HG03520 (cell line): ENCODE measurements around the gene CD38.
A peak's percentile ranks its signal among the peaks of the same experiment; 100 is the strongest.
"Not testable (repeated sequence)": the region's sequence is repeated elsewhere in the genome, so short reads cannot be mapped to it uniquely, and the experiment has no call there.

Experiments used
- ATAC-seq: cut with Tn5 transposase; IDR thresholded peaks from one replicate; pipeline ENCODE4 v1.9.1; 2021; ENCODE audit warnings: mild to moderate bottlenecking, moderate library complexity; ENCODE audit not compliant: unreplicated experiment

CD38 gene

DNA sequence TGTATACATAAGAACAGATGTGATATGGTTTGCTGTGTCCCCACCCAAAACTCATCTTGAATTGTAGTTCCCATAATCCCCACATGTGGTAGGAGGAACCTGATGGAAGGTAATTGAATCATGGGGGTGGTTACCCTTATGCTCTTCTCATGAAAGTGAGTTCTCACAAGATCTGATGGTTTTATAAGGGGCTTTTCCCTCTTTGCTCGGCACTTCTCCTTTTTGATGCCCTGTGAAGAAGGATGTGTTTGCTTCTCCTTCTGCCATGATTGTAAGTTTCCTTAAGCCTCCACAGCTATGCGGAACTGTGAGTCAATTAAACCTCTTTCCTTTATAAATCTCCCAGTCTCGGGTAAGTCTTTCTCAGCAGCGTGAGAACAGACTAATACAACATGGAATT, 83.1 kb downstream of the CD38 start:
- not testable (repeated sequence) for ATAC-seq

DNA sequence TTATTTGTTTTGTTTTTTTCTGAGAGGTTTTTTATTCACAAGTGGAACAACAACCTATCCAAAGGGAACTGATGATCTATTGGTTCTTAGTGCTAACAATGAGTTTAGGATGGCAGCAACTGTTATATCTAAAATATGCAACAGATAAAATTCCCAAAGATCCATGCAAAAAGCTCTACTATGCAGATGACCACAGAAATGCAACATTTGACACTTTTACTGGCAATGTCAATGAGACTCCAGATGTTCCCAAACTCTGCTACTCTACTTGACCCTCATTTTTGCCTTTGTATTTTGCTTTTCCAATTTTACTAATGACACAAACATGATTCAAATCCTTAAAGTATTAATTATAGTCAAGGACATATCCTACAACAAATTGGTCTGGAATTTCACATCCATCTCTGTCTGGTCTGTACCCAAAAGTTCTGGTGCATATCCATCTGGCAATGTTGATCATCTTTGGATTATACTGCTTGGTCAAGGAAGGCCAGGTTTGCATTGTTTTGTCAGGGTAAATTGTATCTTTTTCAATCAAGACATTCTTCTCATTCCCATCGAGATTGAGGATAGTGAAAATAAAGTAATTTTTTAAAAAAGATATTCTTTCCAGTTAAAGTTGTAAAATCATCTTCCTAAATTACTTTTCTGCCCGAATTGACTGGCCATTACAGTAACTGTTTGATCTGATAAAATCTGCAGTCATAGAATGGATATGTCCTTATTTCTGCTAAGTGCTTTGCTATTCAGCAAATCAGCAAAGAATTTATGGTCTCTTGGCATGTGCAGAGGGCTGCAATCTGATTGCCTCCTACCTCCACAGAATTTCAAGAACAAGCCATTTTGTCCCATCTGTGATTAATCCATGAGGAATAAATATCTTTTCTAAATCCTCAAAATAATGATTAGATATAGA, 86.8 kb downstream of the CD38 start:
- no peak for ATAC-seq

DNA sequence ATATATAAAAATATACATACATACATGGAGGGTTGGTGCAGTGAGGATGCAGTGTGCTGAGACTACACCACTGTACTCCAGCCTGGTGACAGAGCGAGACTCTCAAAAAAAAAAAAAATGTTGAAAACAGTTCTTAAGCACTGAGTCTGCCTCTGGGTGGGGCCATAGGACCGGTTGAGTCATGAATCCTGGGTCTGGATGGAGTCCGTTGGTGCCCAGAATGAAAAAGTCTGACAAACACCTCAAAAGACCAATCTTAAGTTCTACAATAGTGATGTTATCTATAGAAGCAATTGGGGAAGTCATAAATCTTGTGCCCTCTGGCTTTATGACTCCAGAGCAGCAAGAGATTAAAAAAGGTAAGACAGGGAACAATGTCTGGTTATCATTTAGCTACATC, 90.0 kb downstream of the CD38 start:
- ATAC-seq = no peak

DNA sequence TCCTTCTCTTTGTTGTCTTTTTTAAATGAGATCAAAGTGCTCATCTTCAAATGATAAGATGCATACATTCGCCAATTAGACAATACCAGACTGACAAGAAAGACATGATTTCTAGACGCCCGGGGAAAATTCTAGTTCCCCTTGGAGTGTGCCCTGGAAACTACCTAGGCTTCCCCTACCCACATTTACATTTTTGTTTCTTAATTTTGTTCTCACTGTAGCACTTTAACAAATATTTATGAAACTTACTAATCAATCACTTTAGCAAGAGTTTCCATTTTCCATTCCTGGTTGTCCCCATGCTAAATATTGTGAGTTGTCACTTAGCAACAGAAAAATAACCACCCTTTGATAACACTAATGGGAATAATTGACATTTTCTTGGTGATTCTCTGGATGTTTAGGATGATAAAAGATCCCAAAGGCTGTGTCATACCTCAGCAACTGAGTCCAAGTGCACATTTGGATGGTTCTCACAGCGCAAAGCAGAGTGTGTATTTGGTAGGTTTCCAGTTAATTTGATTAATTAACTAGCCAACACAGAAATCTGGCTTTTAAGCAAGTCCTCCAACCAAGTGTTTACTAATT, 90.8 kb downstream of the CD38 start:
- no peak for ATAC-seq

DNA sequence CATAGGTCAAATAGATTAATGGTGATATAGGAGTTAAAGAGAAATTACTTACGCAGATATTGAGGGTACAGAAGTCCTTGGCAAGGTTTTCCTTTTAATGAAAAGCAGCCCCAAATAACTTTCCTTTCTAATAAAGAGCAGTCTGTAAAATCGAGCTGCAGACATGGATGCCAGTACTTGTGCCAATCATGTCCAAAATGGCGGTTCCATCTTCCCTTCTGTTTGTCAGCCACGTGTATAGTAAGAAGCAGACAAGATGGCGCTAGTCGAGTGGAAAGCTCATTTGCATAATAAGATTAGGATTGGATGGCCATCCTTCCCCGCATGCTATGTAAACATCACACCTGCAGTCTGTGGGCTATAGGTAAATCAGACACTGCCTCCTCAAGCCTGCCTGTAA, 92.0 kb downstream of the CD38 start:
- no peak for ATAC-seq

DNA sequence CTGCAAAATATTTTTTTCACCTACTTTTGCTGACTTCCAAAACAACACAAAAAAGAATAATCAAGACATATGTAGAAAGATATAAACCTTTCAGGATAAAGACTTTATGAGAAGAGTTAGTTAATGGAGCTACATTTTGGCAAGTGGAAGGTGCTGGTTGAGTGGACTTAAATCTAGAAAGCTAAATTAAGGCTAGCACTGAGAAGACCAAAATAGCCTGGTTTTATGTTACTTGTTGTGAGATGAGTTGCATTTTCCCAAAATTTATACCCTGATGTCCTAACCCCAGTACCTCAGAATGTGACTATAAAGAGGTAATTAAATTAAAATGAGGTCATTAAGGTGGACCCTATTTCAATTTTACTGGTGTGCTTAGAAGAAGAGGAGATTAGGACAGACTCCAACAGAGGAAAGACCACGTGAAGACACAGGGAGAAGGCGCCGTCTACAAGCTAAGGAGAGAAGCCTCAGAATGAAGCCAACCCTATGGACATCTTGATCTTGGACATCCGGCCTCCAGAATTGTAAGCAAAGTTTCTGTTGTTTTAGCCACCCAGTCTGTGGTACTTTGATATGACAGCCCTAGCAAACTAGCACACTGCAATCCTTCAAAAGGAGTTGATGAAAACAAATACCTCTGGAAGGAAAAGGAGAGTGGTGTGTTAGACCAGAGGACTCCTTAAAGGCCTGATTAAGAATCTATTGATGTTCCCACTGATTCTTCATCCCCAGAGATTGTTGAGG, 93.0 kb downstream of the CD38 start:
- ATAC-seq = no peak

DNA sequence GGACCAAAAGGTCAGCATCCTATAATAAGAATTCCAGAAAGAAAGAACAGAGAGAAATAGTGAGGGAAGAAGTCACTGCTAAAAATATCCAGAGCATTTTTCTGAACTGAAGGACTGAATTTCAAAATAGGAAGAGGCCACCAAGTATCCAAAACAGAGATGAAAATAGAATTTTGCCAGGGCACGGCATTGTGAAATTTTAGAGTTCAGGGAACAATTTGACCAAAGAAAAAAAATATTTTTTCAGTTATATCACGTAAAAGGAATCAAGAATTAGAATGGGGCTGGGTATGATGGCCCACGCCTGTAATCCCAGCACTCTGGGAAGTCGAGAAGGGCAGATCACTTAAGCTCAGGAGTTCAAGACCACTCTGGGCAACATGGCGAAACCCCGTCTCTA, 95.0 kb downstream of the CD38 start:
- ATAC-seq = no peak

DNA sequence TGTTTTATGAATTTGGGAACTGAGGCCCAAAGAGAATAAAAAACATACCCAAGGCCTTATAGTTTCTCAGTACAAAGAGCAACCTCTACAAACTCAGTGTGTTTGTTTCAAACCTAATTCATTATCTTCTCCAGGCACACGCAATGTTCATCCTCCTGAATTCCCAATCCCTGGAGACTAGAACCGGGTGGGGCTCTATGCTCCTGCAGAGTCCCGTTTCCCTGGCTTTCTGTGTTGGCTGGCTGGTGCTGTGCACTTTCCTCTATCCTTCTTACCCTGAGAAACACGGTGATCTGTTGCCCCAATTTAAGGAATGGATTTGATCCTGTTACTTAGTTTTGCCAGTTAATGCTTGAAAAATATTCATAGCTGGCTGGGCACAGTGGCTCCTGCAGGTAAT, 96.5 kb downstream of the CD38 start:
- ATAC-seq = no peak

DNA sequence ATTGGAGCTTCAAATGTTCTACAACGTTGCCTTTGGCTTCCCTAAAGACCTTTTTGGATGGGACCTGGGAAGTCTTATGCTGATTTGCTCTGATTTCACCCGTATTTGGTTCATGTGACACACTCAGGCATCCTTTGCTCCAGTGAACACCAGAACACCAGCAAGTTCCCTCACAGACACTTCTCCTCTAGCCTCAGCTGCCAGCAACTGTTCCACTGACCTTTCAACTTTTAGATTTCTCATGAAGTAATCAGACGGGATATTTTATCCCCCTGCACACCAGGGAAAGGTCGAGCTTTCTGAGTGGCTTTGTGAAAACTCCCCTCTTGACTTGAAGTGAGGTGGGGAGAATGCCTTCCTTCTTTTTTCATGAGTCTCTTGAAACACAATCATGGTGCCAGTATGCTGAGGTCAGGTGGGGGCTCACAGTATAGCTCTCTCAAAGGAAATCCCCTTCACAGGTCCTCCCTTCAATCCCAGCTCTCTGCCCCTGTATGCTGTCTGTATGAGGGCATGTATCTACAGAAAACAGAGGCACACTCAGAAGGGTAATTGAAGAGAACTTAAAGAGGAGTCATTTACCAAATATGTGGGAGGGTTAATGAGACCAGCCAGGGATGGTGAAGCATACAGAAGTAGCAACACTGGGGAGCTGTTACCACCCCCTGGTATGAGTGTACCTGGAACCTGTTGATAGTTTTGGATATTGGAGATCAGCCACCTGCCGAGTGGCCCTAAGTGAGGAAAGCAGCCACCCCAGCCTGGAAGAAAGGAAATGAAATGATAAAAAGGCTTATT, 97.7 kb downstream of the CD38 start:
- ATAC-seq = no peak

DNA sequence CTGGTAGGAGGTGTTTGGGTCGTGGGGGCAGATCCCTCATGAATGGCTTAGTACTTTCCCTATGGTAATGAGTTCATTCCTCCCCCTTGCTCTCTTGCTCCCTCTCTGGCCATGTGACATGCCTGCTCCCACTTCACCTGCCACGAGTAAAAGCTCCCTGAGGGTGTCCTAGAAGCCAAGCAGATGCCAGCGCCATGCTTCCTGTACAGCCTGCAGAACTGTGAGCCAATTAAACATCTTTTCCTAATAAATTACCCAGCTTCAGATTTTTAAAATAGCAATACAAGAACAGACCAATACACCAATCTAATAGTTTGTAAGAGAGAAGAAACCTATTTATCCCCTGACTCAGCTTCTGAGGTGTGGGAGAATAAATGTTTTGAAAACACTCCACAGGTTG, 99.9 kb downstream of the CD38 start:
- ATAC-seq = no peak

DNA sequence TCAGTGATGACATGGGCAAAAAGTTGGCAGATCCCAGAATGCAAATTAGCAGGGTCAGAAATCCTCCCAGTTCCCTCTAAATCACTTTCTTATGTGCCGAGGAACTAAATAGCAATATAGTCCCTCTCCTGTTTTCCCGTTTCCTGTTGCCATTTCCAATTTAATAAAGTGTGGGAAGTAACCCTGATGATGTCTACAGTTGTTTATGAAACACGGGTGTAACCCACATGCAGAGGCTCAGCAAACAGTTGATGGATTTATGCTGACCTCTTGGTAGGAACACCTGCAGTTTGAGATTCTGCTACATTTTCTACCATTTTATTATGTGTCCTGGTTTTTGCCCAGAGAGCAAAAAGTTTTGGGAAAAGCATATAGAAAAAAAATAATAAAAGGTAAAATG, 103.7 kb downstream of the CD38 start:
- ATAC-seq = no peak

DNA sequence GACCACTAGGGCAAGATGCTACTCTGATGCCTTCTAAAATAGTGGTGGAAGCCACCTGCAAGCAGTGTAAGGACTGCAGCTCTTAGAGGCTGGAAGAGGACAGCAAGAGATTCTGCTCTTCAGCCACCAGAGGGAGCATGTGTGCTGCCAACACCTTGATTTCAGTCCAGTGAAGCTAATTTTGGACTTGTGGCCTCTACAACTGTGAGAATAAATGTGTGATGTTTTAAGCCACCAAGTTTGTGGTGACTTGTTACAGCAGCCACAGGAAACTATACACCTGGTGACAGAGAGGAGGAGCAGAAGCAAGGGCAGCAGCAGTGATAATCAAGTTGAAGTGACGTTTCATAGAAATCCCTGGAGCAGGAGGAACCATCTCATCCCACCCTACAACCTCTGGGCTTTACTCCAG, 104.6 kb downstream of the CD38 start:
- ATAC-seq = peak; percentile 94

DNA sequence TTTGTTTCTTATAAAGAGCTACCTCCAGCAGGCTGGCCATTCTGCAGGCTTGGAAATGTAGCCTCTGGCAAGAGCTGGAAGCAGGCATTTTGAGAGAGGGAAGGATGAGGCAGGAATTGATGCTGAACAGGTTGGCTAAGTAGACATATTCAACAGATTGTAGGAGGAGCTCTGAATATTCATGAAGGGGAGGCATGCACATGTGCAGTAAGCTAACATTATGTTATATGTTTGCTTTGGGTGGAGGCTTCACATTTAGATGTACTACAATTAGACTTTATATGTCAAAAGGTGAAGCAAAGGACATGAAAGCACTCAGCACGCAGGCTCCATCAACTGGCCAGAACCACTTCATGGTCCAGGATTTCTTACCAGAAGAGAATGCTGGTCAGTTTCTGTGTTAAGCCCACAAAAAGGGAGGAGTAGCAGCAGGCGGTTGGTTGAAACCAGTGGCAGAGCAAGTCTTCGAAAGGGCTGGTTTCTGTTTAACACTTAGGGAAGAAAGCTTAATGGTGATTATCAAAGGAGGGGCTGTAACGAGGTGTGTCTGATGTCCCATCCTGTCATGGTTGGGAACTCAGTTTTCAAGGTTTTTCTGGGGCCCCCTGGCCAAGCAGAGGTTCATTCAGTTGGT, 105.6 kb downstream of the CD38 start:
- no peak for ATAC-seq

DNA sequence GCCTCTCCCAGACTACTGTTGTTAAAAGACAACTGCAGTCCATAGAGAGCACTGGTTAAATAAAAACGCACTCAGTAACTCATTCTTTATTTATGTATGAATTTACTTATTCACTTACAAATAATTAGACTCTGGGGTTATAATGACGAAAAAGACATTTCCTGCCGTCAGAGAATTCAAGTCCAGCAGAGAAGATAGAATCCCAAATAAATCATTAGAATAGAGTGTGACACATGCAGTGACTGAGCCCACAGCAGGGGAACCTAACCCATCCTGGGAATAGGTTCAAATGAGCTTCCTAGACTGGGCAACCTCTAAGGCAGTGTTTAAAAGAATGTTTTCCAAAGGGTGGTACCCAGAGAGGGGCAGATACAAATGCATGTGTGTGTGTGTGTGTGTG, 106.5 kb downstream of the CD38 start:
- ATAC-seq = no peak

DNA sequence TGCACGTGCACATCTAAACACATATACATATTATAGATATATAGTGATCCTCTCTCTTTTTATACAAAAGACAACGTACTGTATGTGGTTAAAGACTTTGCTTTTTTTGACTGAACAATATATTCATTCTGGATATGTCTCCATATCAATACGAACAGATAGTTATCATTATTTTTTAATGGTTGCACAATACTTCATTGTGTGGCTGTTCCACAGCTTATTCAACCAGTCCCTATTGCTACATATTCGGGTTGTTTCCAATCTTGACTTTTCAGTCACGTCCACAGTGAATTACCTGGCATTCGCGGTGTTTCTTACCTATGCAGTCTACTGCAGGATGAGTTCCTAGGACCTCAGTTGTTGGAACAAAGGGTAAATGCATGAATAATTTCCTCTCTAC, 107.3 kb downstream of the CD38 start:
- ATAC-seq = no peak

DNA sequence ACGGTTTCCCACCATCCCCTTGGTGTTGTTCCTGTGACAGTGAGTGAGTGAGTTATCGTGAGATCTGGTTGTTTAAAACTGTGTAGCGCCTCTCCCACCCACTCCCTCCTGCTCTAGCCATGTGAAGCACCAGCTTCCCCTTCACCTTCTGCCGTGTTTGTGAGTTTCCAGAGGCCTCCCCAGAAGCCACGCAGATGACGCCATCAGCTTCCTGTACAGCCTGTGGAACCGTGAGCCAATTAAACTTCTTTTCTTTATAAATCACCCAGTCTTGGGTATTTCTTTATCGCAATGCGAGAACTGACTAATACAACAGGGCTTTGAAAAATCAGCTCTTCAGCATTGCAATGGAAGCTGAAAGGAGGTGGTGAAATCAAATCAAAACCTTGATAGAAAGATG, 110.4 kb downstream of the CD38 start:
- no peak for ATAC-seq

DNA sequence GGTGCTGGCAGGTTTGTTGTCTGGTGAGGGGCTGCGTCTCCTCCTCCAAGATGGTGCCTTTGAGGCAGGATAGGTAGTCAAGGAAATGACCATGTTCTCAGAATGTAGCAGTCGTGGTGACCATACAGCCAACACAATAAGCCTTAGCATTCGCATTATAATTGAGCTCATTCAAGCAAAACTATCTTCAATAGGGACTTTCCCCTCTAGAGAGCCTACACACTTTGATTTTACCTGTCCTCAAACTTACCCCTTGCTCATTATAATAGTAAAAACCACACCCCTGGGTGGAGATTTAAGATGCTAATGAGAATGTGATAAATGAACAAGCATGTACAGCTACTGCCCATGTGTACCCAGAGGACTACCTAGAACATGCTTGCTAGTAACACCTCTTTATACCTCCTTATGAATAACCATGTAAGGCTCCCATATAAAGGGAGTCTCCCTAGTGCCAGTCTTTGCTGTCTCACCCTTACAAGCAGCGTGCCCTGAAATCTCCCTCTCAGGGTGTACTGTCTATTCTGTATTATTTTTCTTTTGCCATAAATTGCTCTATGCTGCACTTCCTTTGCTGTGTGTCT, 112.2 kb downstream of the CD38 start:
- ATAC-seq = no peak

DNA sequence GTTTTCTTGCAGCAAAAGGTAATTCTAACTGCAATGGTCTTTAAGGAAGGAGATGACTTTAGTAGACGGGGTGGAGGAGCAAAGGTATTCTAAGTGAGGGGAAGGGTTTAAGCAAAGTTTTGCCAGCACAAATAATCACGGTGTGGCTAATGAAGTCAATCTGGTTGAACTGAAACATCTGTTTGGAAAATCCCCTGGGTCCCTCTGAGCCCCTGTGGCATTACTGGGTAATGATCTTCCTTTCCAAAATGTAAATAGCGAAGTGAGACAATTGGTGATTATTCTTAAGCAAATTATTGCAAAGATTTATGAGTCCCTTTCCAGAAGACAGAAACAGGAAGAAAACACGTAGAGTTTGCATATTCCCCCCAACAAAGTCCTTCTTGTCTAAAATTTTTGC, 113.2 kb downstream of the CD38 start:
- no peak for ATAC-seq

DNA sequence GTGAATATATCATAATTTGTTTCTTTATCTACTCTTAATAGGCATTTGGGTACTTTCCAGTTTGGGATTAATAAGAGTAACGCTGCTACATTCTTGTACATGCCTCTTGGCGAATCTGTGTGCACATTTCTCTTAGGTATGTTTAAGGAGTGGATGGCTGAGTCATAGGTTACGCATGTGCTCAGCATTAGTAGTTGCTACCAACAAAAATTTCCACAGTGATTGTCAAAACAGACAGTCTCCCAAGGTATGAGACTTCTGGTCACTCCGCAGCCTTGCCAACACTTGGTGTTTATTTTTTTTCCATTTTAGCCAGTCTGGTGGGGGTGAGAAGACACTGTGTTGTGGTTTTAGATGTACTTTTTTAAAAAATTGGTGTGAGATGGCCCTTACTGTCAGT, 115.8 kb downstream of the CD38 start:
- no peak for ATAC-seq

DNA sequence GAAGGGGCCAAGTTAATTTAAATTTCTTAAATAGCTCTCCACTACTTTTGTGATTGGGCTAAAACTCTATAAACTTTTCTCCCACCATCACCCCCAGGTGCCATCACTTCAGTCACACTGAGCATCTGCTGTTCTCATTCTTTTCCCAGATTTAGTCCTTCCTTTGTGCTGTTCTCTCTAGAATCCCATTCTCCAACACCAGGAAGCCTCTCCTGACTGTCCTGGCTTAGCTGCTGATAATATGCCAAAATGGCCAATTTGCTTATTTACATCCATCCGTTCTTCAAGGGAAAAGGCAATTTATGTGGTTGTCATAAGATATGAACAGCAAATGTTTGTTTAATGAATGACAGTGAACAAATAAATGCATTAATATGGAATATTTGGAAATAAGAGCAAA, 116.3 kb downstream of the CD38 start:
- ATAC-seq = no peak
